RWPE1 (cell line): ENCODE results near the gene ZNF518A.
"Not testable (repeated sequence)": the region's sequence is repeated elsewhere in the genome, so short reads cannot be mapped to it uniquely, and the experiment has no call there.

ENCODE experiments used
- CTCF ChIA-PET: fragments of 350-600 bp; sonication (Branson Sonifier 250); formaldehyde crosslinking; extraction: SDS; loops from one replicate; lab custom pipeline; 2021; lab: Yijun Ruan, JAX
- POLR2A ChIA-PET: fragments of 400-600 bp; formaldehyde crosslinking; extraction: SDS; loops from one replicate; lab custom pipeline; 2020; ENCODE audit warnings: antibody characterized with exemption; ENCODE audit not compliant: low non-redundant PET; lab: Yijun Ruan, JAX
- DNase-seq: peaks from one replicate; pipeline ENCODE4 v3.0.0; 2012; ENCODE audit warnings: low spot score
- H3K27ac ChIP-seq: fragments of 450-650 bp; 2 replicates; pipeline ENCODE4 v1.5.1; 2017
- CTCF ChIP-seq: fragments of 450-650 bp; conservative IDR thresholded peaks from 2 replicates; pipeline ENCODE4 v1.5.1; 2017; ENCODE audit warnings: low read depth, mild to moderate bottlenecking

ZNF518A gene

GRCh38 chr10:96188916-96189315, 58.8 kb downstream of the ZNF518A start:
- H3K27ac ChIP-seq: no peak overlapping the region
- DNase-seq: no peak
- no peak for TF ChIP-seq CTCF
- ChIA-PET POLR2A (no interaction called here), CTCF (no interaction called here)

GRCh38 chr10:96189505-96189904, 59.4 kb downstream of the ZNF518A start:
- H3K27ac ChIP-seq, DNase-seq, POLR2A ChIA-PET: not testable (repeated sequence)
- CTCF ChIA-PET: interaction anchor here (0.6 kb wide), 1 partner anchor 35 kb away, joined by 4 read pairs; no protein-coding TSS in a partner anchor

GRCh38 chr10:96201525-96201924, 71.4 kb downstream of the ZNF518A start:
- no peak overlapping the region for H3K27ac ChIP-seq
- DNase-seq: no peak
- POLR2A ChIA-PET: no interaction called here
- CTCF ChIA-PET: no interaction called here
- no peak for TF ChIP-seq CTCF

- DNase-seq: no peak
- POLR2A ChIA-PET: no interaction called here
- CTCF ChIA-PET: no interaction called here
- no peak for TF ChIP-seq CTCF
- H3K27ac ChIP-seq: no peak overlapping the region
These were observed 75.5 kb downstream of the ZNF518A start for GRCh38 chr10:96205580-96205979.

GRCh38 chr10:96208271-96208670, 78.2 kb downstream of the ZNF518A start:
- DNase-seq: no peak
- ChIA-PET POLR2A (no interaction called here), CTCF (interaction anchor here (0.5 to 1.1 kb wide), 2 partner anchors 22 to 1835 kb away, joined by 3 to 4 read pairs; no protein-coding TSS in a partner anchor)
- H3K27ac ChIP-seq: no peak overlapping the region
- no peak for TF ChIP-seq CTCF

GRCh38 chr10:96208946-96209345, 78.8 kb downstream of the ZNF518A start:
- TF ChIP-seq CTCF: no peak
- POLR2A ChIA-PET: no interaction called here
- no peak for DNase-seq
- CTCF ChIA-PET: no interaction called here
- H3K27ac ChIP-seq: no peak overlapping the region

GRCh38 chr10:96211764-96212163, 81.7 kb downstream of the ZNF518A start:
- POLR2A ChIA-PET: no interaction called here
- DNase-seq: no peak
- CTCF ChIA-PET: no interaction called here
- no peak for TF ChIP-seq CTCF
- H3K27ac ChIP-seq: no peak overlapping the region
